Measurements from ENCODE around the gene SLC6A17.

Gene SLC6A17

GRCh38 chr1:110161849-110162248 is 11.6 kb downstream of the SLC6A17 start:
- no peak for DNase-seq (ENCODE audit: low read depth in 1 of 2, low spot score in 1 of 2)
- H3K4me3 ChIP-seq (replicated peaks; ENCODE audit: insufficient read depth, low read length) = no peak overlapping the region
- H3K27ac ChIP-seq (replicated peaks) = no peak overlapping the region
- TF ChIP-seq SPI1 (IDR thresholded peaks at IDR 0.05; ENCODE audit: borderline replicate concordance, low read depth) (no peak), POLR2AphosphoS5 (IDR thresholded peaks at IDR 0.05; ENCODE audit: low read depth) (no peak), GABPA (IDR thresholded peaks at IDR 0.05; ENCODE audit: low read depth) (no peak)
- TF ChIP-seq, protein P1, sequence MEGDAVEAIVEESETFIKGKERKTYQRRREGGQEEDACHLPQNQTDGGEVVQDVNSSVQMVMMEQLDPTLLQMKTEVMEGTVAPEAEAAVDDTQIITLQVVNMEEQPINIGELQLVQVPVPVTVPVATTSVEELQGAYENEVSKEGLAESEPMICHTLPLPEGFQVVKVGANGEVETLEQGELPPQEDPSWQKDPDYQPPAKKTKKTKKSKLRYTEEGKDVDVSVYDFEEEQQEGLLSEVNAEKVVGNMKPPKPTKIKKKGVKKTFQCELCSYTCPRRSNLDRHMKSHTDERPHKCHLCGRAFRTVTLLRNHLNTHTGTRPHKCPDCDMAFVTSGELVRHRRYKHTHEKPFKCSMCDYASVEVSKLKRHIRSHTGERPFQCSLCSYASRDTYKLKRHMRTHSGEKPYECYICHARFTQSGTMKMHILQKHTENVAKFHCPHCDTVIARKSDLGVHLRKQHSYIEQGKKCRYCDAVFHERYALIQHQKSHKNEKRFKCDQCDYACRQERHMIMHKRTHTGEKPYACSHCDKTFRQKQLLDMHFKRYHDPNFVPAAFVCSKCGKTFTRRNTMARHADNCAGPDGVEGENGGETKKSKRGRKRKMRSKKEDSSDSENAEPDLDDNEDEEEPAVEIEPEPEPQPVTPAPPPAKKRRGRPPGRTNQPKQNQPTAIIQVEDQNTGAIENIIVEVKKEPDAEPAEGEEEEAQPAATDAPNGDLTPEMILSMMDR (IDR thresholded peaks at IDR 0.05; ENCODE audit: insufficient read depth, low read length) = no peak
- TF ChIP-seq, protein P2, sequence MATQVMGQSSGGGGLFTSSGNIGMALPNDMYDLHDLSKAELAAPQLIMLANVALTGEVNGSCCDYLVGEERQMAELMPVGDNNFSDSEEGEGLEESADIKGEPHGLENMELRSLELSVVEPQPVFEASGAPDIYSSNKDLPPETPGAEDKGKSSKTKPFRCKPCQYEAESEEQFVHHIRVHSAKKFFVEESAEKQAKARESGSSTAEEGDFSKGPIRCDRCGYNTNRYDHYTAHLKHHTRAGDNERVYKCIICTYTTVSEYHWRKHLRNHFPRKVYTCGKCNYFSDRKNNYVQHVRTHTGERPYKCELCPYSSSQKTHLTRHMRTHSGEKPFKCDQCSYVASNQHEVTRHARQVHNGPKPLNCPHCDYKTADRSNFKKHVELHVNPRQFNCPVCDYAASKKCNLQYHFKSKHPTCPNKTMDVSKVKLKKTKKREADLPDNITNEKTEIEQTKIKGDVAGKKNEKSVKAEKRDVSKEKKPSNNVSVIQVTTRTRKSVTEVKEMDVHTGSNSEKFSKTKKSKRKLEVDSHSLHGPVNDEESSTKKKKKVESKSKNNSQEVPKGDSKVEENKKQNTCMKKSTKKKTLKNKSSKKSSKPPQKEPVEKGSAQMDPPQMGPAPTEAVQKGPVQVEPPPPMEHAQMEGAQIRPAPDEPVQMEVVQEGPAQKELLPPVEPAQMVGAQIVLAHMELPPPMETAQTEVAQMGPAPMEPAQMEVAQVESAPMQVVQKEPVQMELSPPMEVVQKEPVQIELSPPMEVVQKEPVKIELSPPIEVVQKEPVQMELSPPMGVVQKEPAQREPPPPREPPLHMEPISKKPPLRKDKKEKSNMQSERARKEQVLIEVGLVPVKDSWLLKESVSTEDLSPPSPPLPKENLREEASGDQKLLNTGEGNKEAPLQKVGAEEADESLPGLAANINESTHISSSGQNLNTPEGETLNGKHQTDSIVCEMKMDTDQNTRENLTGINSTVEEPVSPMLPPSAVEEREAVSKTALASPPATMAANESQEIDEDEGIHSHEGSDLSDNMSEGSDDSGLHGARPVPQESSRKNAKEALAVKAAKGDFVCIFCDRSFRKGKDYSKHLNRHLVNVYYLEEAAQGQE (IDR thresholded peaks at IDR 0.05; ENCODE audit: insufficient replicate concordance, low read depth) = no peak
- peaks cover 2% of the 10 kb centered on the region for H3K27me3 ChIP-seq (ENCODE audit: insufficient read depth, poor library complexity, severe bottlenecking)

- Histone ChIP-seq H3K27me3 (ENCODE audit: insufficient read depth, poor library complexity, severe bottlenecking) (peaks cover 2% of the 10 kb centered on the region), H3K4me3 (replicated peaks; ENCODE audit: insufficient read depth, low read length) (no peak overlapping the region), H3K27ac (replicated peaks) (no peak overlapping the region)
- DNase-seq (ENCODE audit: low read depth in 1 of 2, low spot score in 1 of 2) = no peak
- TF ChIP-seq, protein P1 (IDR thresholded peaks at IDR 0.05; ENCODE audit: insufficient read depth, low read length) = no peak
- TF ChIP-seq, protein P2 (IDR thresholded peaks at IDR 0.05; ENCODE audit: insufficient replicate concordance, low read depth) = no peak
- TF ChIP-seq SPI1 (IDR thresholded peaks at IDR 0.05; ENCODE audit: borderline replicate concordance, low read depth) (no peak), GABPA (IDR thresholded peaks at IDR 0.05; ENCODE audit: low read depth) (no peak), POLR2AphosphoS5 (IDR thresholded peaks at IDR 0.05; ENCODE audit: low read depth) (no peak)
Observed at GRCh38 chr1:110163591-110163990, 13.3 kb downstream of the SLC6A17 start.

- TF ChIP-seq GABPA (IDR thresholded peaks at IDR 0.05; ENCODE audit: low read depth) (no peak), SPI1 (IDR thresholded peaks at IDR 0.05; ENCODE audit: borderline replicate concordance, low read depth) (no peak), POLR2AphosphoS5 (IDR thresholded peaks at IDR 0.05; ENCODE audit: low read depth) (no peak)
- TF ChIP-seq, protein P1 (IDR thresholded peaks at IDR 0.05; ENCODE audit: insufficient read depth, low read length) = no peak
- TF ChIP-seq, protein P2 (IDR thresholded peaks at IDR 0.05; ENCODE audit: insufficient replicate concordance, low read depth) = no peak
- H3K27ac ChIP-seq (replicated peaks) = no peak overlapping the region
- no peak overlapping the region for H3K4me3 ChIP-seq (replicated peaks; ENCODE audit: insufficient read depth, low read length)
- peaks cover 2% of the 10 kb centered on the region for H3K27me3 ChIP-seq (ENCODE audit: insufficient read depth, poor library complexity, severe bottlenecking)
- DNase-seq (ENCODE audit: low read depth in 1 of 2, low spot score in 1 of 2) = no peak
Observed at GRCh38 chr1:110164725-110165350, 14.5 kb downstream of the SLC6A17 start.
